HepG2 (cell line): ENCODE results near the gene MPP3. TPM values are rescaled to one million over a fixed set of nuclear protein-coding genes. Genes with fewer than 3 reads are reported as not detected.
A peak's percentile ranks its signal among the peaks of the same experiment; 100 is the strongest.

ENCODE experiments used
- EEA1 ChIP-seq: sonication (generic); formaldehyde crosslinking; IDR thresholded peaks from 2 replicates; pipeline ENCODE4 v1.5.1; 2020; ENCODE audit warnings: mild to moderate bottlenecking, missing genetic modification reagents, borderline replicate concordance
- FLYWCH1 ChIP-seq: sonication (generic); formaldehyde crosslinking; IDR thresholded peaks from 2 replicates; pipeline ENCODE4 v1.8.1; 2023; ENCODE audit warnings: mild to moderate bottlenecking, missing genetic modification reagents
- HCFC1 ChIP-seq: fragments of 150-350 bp; IDR thresholded peaks from 2 replicates; pipeline ENCODE4 v1.6.1; 2014; ENCODE audit warnings: low read depth, low read length
- KDM5B ChIP-seq: sonication (generic); formaldehyde crosslinking; IDR thresholded peaks from 2 replicates; pipeline ENCODE4 v1.4.0; 2020; ENCODE audit warnings: missing genetic modification reagents, mild to moderate bottlenecking, borderline replicate concordance
- MIXL1 ChIP-seq: IDR thresholded peaks from 2 replicates; pipeline ENCODE4 v1.6.1; 2016
- POLR2A ChIP-seq, 2 experiments: IDR thresholded peaks; 2 replicates each; pipeline ENCODE4 v1.6.1; 2011; ENCODE audit warnings: low read depth in 2 of 2, low read length in 2 of 2, mild to moderate bottlenecking in 1 of 2, moderate library complexity in 1 of 2; ENCODE audit not compliant: insufficient read depth in 1 of 2
- SMAD9 ChIP-seq: sonication (generic); formaldehyde crosslinking; IDR thresholded peaks from 2 replicates; pipeline ENCODE4 v1.5.1; 2020; ENCODE audit warnings: mild to moderate bottlenecking, missing genetic modification reagents
- ZFP90 ChIP-seq: sonication (generic); formaldehyde crosslinking; IDR thresholded peaks from 2 replicates; pipeline ENCODE4 v1.8.0; 2022; ENCODE audit warnings: missing genetic modification reagents, mild to moderate bottlenecking, inconsistent platforms, borderline replicate concordance
- ZFX ChIP-seq: sonication (generic); formaldehyde crosslinking; IDR thresholded peaks from 2 replicates; pipeline ENCODE4 v1.4.0; 2020; ENCODE audit warnings: mild to moderate bottlenecking, low read depth, missing genetic modification reagents, moderate library complexity
- ZNF335 ChIP-seq: sonication (generic); formaldehyde crosslinking; IDR thresholded peaks from 2 replicates; pipeline ENCODE4 v1.4.0; 2020; ENCODE audit warnings: missing genetic modification reagents
- ZNF557 ChIP-seq: sonication (generic); formaldehyde crosslinking; IDR thresholded peaks from 2 replicates; pipeline ENCODE4 v1.4.0; 2020; ENCODE audit warnings: missing genetic modification reagents
- polyA plus RNA-seq, 8 experiments: library from polyadenylated mRNA; depleted of rRNA in 3 of 8; stranded (reverse) in 7 of 8; unstranded in 1 of 8; fragments of >200 nt; fragmentation: Illumina TruSeq in 4 of 8; extraction: Trizol in 4 of 8; gene quantifications; 2 replicates each; pipeline versions ENCODE4 v1.2.1 to v1.2.3, GENCODE V29; 2011 to 2016; ENCODE audit warnings: low read depth in 4 of 8, missing spikeins in 1 of 8, mixed read lengths in 1 of 8; ENCODE audit not compliant: insufficient read depth in 1 of 8
- total RNA-seq, 5 experiments: library from RNA; depleted of rRNA; stranded (reverse); fragments of >200 nt; fragmentation: Illumina TruSeq; extraction: Trizol; gene quantifications; 2 replicates each; pipeline ENCODE4 v1.2.3, GENCODE V29; 2016; ENCODE audit warnings: low read depth in 1 of 5
- TF ChIP-seq, protein P1 (sequence below): sonication (generic); formaldehyde crosslinking; IDR thresholded peaks from 2 replicates; pipeline ENCODE4 v1.4.0; 2020; ENCODE audit warnings: mild to moderate bottlenecking, missing genetic modification reagents
- TF ChIP-seq, protein P2 (sequence below): sonication (generic); formaldehyde crosslinking; IDR thresholded peaks from 2 replicates; pipeline ENCODE4 v1.8.0; 2023; ENCODE audit warnings: mild to moderate bottlenecking, missing genetic modification reagents
- TF ChIP-seq, protein P3 (sequence below): sonication (generic); formaldehyde crosslinking; IDR thresholded peaks from 2 replicates; pipeline ENCODE4 v1.8.1; 2023; ENCODE audit warnings: mild to moderate bottlenecking, missing genetic modification reagents
- TF ChIP-seq, protein P4 (sequence below): sonication (generic); formaldehyde crosslinking; IDR thresholded peaks from 2 replicates; pipeline ENCODE4 v1.8.0; 2022; ENCODE audit warnings: missing genetic modification reagents, low read depth, mild to moderate bottlenecking, borderline replicate concordance
- TF ChIP-seq, protein P5 (sequence below): sonication (generic); formaldehyde crosslinking; IDR thresholded peaks from 2 replicates; pipeline ENCODE4 v1.4.0; 2020; ENCODE audit warnings: mild to moderate bottlenecking, missing genetic modification reagents

MPP3 gene
- total and polyA plus RNA-seq, 2 of the 13 experiments (the other 11 are each of a cell fraction or from before 2014, with no cell fraction given) = 0.91 to 1.8 TPM

DNA sequence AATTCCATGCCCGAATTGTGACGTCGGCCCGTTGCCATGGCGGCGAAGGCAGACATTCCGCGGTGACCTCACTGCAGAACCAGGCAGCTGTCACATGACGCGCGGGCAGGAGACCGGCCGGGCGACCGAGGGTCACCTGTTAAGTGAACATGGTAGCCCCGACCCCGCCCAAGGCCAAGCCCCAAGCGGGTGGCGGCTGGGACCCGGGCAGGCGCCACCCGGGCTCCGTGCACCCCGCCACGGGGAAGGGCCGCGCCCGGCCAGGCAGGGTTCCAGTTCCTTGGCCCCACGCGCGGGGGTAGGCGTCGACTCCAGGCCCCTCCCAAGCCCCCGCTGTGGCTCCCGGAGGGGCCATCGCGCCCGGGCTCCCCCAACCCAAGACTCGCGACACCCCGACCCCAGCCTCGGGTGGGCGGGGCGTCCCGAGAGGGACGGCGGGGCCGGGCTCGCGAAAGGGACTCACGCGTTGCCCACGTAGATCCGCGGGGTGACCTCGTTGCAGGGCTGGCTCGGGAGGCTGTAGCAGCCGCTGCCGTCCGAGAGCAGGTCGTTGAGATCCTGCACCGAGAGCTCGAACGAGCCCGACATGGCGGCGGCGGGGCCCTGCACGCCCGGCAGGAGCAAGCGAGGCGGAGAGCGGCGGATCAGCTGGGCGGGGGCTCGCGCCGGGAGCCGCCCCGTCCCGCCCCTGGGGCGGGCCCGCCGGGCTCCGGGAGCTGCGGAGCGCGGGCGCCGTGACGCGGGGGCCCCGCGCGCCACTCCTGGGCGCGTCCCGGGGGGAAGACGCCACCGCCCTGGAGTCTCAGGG is 54.4 kb downstream of the MPP3 start, which contains the start of gene DUSP3 (continued):
- TF ChIP-seq, protein P1, sequence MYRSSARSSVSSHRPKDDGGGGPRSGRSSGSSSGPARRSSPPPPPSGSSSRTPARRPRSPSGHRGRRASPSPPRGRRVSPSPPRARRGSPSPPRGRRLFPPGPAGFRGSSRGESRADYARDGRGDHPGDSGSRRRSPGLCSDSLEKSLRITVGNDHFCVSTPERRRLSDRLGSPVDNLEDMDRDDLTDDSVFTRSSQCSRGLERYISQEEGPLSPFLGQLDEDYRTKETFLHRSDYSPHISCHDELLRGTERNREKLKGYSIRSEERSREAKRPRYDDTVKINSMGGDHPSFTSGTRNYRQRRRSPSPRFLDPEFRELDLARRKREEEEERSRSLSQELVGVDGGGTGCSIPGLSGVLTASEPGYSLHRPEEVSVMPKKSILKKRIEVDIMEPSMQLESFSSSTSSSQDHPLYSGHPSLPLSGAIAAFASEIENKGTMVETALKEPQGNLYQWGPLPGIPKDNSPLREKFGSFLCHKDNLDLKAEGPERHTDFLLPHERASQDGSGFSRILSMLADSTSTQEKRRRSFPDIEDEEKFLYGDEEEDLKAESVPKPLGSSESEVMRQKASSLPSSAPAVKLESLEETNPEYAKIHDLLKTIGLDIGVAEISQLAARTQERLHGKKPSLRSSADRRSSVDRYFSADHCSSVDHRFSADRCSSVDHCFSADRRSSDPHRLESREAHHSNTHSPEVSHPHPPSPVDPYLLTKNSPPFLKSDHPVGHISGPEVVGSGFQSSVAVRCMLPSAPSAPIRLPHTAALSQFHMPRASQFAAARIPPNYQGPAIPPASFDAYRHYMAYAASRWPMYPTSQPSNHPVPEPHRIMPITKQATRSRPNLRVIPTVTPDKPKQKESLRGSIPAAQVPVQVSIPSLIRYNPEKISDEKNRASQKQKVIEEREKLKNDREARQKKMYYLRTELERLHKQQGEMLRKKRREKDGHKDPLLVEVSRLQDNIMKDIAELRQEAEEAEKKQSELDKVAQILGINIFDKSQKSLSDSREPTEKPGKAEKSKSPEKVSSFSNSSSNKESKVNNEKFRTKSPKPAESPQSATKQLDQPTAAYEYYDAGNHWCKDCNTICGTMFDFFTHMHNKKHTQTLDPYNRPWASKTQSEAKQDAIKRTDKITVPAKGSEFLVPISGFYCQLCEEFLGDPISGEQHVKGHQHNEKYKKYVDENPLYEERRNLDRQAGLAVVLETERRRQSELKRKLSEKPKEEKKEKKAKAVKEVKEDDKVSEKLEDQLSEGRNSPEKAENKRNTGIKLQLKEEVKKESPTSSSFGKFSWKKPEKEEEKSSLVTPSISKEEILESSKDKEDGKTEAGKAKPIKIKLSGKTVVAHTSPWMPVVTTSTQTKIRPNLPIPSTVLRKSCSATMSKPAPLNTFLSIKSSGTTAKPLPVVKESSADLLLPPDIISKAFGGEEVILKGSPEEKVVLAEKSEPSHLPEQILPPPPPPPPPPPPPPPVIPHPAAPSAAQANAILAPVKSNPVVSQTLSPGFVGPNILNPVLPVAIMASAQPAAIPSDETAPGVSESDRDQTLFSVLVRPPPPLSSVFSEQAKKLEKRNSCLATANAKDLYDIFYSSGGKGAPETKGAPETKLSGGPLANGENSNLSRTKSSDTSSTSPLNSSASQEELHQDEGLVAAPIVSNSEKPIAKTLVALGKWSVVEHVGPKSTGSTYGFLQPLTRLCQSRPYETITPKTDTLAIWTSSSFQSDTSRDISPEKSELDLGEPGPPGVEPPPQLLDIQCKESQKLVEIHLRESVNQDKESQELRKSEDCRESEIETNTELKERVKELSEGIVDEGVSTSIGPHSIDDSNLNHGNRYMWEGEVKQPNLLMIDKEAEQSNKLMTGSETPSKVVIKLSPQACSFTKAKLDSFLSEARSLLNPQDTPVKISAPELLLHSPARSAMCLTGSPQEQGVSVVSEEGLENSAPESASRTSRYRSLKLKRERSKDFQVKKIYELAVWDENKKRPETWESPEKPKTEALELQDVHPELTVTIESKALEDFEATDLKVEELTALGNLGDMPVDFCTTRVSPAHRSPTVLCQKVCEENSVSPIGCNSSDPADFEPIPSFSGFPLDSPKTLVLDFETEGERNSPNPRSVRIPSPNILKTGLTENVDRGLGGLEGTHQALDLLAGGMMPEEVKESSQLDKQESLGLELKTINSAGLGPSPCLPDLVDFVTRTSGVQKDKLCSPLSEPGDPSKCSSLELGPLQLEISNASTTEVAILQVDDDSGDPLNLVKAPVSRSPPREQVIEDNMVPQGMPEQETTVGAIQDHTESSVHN (CRISPR knock-in tag) = no peak; the same call in 1 of the 2 replicates
- TF ChIP-seq, protein P2, sequence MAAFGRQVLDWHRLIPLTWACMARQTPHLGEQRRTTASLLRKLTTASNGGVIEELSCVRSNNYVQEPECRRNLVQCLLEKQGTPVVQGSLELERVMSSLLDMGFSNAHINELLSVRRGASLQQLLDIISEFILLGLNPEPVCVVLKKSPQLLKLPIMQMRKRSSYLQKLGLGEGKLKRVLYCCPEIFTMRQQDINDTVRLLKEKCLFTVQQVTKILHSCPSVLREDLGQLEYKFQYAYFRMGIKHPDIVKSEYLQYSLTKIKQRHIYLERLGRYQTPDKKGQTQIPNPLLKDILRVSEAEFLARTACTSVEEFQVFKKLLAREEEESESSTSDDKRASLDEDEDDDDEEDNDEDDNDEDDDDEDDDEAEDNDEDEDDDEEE (CRISPR knock-in tag) = peak; percentile 94; the same call in 1 of the 2 replicates
- TF ChIP-seq ZFX (CRISPR knock-in tag) (peak; percentile 84), FLYWCH1 (CRISPR knock-in tag) (no peak), POLR2A (IDR thresholded peaks at IDR 0.05; ENCODE audit: insufficient read depth in 1 of 2, low read depth in 2 of 2, low read length in 2 of 2) (peak; percentile 91 to 96), KDM5B (CRISPR knock-in tag) (peak; percentile 79), EEA1 (CRISPR knock-in tag) (peak; percentile 65; the same call in 1 of the 2 replicates), HCFC1 (no peak), ZFP90 (no peak; the same call in 1 of the 2 replicates), SMAD9 (CRISPR knock-in tag) (0 out of 2 replicates have a peak, but pooled peaks have one; percentile 17), ZNF557 (CRISPR knock-in tag) (no peak), MIXL1 (CRISPR knock-in tag) (no peak), ZNF335 (CRISPR knock-in tag) (peak; percentile 70; the same call in 1 of the 2 replicates)
- TF ChIP-seq, protein P3, sequence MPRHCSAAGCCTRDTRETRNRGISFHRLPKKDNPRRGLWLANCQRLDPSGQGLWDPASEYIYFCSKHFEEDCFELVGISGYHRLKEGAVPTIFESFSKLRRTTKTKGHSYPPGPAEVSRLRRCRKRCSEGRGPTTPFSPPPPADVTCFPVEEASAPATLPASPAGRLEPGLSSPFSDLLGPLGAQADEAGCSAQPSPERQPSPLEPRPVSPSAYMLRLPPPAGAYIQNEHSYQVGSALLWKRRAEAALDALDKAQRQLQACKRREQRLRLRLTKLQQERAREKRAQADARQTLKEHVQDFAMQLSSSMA (CRISPR knock-in tag) = no peak; the same call in 1 of the 2 replicates
- TF ChIP-seq, protein P4, sequence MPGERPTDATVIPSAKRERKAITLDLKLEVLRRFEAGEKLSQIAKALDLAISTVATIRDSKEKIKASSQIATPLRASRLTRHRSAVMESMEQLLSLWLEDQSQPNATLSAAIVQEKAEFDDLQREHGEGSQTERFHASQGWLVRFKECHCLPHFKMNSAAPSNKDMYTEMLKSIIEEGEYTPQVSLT (CRISPR knock-in tag) = no peak; the same call in 1 of the 2 replicates
- TF ChIP-seq, protein P5, sequence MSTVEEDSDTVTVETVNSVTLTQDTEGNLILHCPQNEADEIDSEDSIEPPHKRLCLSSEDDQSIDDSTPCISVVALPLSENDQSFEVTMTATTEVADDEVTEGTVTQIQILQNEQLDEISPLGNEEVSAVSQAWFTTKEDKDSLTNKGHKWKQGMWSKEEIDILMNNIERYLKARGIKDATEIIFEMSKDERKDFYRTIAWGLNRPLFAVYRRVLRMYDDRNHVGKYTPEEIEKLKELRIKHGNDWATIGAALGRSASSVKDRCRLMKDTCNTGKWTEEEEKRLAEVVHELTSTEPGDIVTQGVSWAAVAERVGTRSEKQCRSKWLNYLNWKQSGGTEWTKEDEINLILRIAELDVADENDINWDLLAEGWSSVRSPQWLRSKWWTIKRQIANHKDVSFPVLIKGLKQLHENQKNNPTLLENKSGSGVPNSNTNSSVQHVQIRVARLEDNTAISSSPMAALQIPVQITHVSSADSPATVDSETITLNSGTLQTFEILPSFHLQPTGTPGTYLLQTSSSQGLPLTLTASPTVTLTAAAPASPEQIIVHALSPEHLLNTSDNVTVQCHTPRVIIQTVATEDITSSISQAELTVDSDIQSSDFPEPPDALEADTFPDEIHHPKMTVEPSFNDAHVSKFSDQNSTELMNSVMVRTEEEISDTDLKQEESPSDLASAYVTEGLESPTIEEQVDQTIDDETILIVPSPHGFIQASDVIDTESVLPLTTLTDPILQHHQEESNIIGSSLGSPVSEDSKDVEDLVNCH (CRISPR knock-in tag) = no peak
